Gastrocnemius medialis (tissue), 4 donors: ENCODE measurements around the gene ENAH. TPM values are rescaled to one million over a fixed set of nuclear protein-coding genes. Genes with fewer than 3 reads are reported as not detected.
A peak's percentile ranks its signal among the peaks of the same experiment; 100 is the strongest.

ENCODE experiments used
- ATAC-seq, 2 donors: fragments of 150-250 bp; one replicate each; pipeline ENCODE4 v1.9.1; 2016
- DNase-seq, 2 donors: peaks; one replicate each; pipeline ENCODE4 v3.0.0-alpha.2; 2019
- H3K27ac ChIP-seq, 4 donors: fragments of 200-600 bp; sonication (generic); 1 replicate in 1 of 4; 2 replicates in 3 of 4; pipeline ENCODE4 v1.5.1; 2016 to 2018; ENCODE audit warnings: mild to moderate bottlenecking in 2 of 4, moderate library complexity in 1 of 4
- H3K27me3 ChIP-seq, 3 donors: fragments of 200-600 bp; sonication (generic) in 2 of 3; 1 replicate in 1 of 3; 2 replicates in 2 of 3; pipeline versions ENCODE4 v1.5.1 to v1.6.0; 2016 to 2019; ENCODE audit warnings: mild to moderate bottlenecking in 1 of 3, moderate library complexity in 1 of 3
- H3K36me3 ChIP-seq, 2 donors: fragments of 200-600 bp; sonication (generic) in 1 of 2; one replicate each; pipeline ENCODE4 v1.5.1; 2017 to 2018
- H3K4me1 ChIP-seq, 2 donors: fragments of 200-600 bp; sonication (generic) in 1 of 2; one replicate each; pipeline ENCODE4 v1.5.1; 2016 to 2017; ENCODE audit warnings: mild to moderate bottlenecking in 2 of 2
- H3K4me3 ChIP-seq, 4 donors: fragments of 200-600 bp; sonication (generic) in 3 of 4; 1 replicate in 1 of 4; 2 replicates in 3 of 4; pipeline ENCODE4 v1.5.1; 2016 to 2019; ENCODE audit warnings: mild to moderate bottlenecking in 2 of 4
- H3K9me3 ChIP-seq, 3 donors: fragments of 200-600 bp; sonication (generic) in 2 of 3; 1 replicate in 1 of 3; 2 replicates in 2 of 3; pipeline ENCODE4 v1.5.1; 2016 to 2019
- CTCF ChIP-seq, 5 experiments: fragments of 450-650 bp in 3 of 5; fragments of 200-600 bp in 2 of 5; sonication (generic) in 2 of 5; IDR thresholded peaks in 4 of 5; conservative IDR thresholded peaks in 1 of 5; 1 replicate in 4 of 5; 2 replicates in 1 of 5; pipeline ENCODE4 v1.5.1; 2016 to 2019; ENCODE audit warnings: antibody characterized with exemption in 5 of 5, mild to moderate bottlenecking in 3 of 5, moderate library complexity in 3 of 5
- POLR2A ChIP-seq, 2 donors: fragments of 450-650 bp; IDR thresholded peaks; one replicate each; pipeline ENCODE4 v1.6.1; 2017; ENCODE audit warnings: antibody characterized with exemption in 2 of 2, mild to moderate bottlenecking in 2 of 2, moderate library complexity in 2 of 2
- in situ Hi-C, 4 donors: fragments of 200-750 bp; cut with MboI; loops; one replicate each; pipeline versions ENCODE4 v1.15.0 to v1.8.0; 2017; ENCODE audit warnings: low sequenced_read_pairs in 4 of 4
- intact Hi-C: fragments of 100-400 bp; cut with DNase I; formaldehyde crosslinking; loops from one replicate; pipeline ENCODE4 v1.15.1; 2023; ENCODE audit warnings: low total_unique reads
- total RNA-seq, 4 donors: library from RNA; depleted of rRNA; stranded (reverse); fragments of >200 nt; gene quantifications; one replicate each; pipeline versions ENCODE4 v1.1.0 to v1.2.3, GENCODE V29; 2016

Gene ENAH
- total RNA-seq, 4 donors from 2014 or later, result 56.1 to 112 (median 62.2) TPM

GRCh38 chr1:225593414-225593813 is 59.5 kb downstream of the ENAH start:
- Histone ChIP-seq H3K36me3 (no peaks in the 10 kb centered on the region), H3K4me3 (no peak overlapping the region), H3K27ac (peak overlapping the region; percentile 5 to 61 (median 28)), H3K27me3 (no peaks in the 10 kb centered on the region), H3K4me1 (peaks cover 57 to 73% of the 10 kb centered on the region in 2 donors), H3K9me3 (no peaks in the 10 kb centered on the region)
- ATAC-seq (peak; percentile 47 to 89), DNase-seq (no peak)
- TF ChIP-seq POLR2A (IDR thresholded peaks at IDR 0.05) (no peak), CTCF (IDR thresholded peaks at IDR 0.05 in 4 of 5, conservative IDR thresholded peaks at IDR 0.05 in 1 of 5) (no peak)
- in situ Hi-C loops (no loop called here), intact Hi-C loops (no loop called here)

GRCh38 chr1:225592362-225593025 is 60.4 kb downstream of the ENAH start:
- H3K27ac ChIP-seq, result peak overlapping the region; percentile 5 to 61 (median 28)
- no peaks in the 10 kb centered on the region for H3K9me3 ChIP-seq
- H3K4me1 ChIP-seq, result peaks cover 57 to 65% of the 10 kb centered on the region in 2 donors
- no peak overlapping the region for H3K4me3 ChIP-seq
- in situ Hi-C loops (no loop called here), intact Hi-C loops (no loop called here)
- H3K36me3 ChIP-seq, result no peaks in the 10 kb centered on the region
- TF ChIP-seq CTCF (IDR thresholded peaks at IDR 0.05 in 4 of 5, conservative IDR thresholded peaks at IDR 0.05 in 1 of 5) (no peak), POLR2A (IDR thresholded peaks at IDR 0.05) (no peak)
- no peaks in the 10 kb centered on the region for H3K27me3 ChIP-seq
- ATAC-seq (no peak), DNase-seq (no peak)

GRCh38 chr1:225587310-225587709 is 65.6 kb downstream of the ENAH start:
- Histone ChIP-seq H3K4me3 (no peak overlapping the region), H3K36me3 (no peaks in the 10 kb centered on the region), H3K4me1 (peaks cover 16 to 35% of the 10 kb centered on the region in 2 donors), H3K27ac (no peak overlapping the region), H3K27me3 (no peaks in the 10 kb centered on the region), H3K9me3 (no peaks in the 10 kb centered on the region)
- TF ChIP-seq CTCF (IDR thresholded peaks at IDR 0.05 in 4 of 5, conservative IDR thresholded peaks at IDR 0.05 in 1 of 5), result no peak
- TF ChIP-seq POLR2A (IDR thresholded peaks at IDR 0.05), result no peak
- DNase-seq (no peak), ATAC-seq (no peak)
- in situ Hi-C loops, result no loop called here
- intact Hi-C loops, result no loop called here

GRCh38 chr1:225581186-225581585 is 71.7 kb downstream of the ENAH start:
- no peaks in the 10 kb centered on the region for H3K27me3 ChIP-seq
- ATAC-seq, result no peak
- peak overlapping the region in 3 of 4 donors; percentile 14 to 48 (median 35) for H3K27ac ChIP-seq
- peaks cover 42% of the 10 kb centered on the region in 2 donors for H3K4me1 ChIP-seq
- no peaks in the 10 kb centered on the region for H3K9me3 ChIP-seq
- no peak overlapping the region for H3K4me3 ChIP-seq
- intact Hi-C loops, result no loop called here
- H3K36me3 ChIP-seq, result no peaks in the 10 kb centered on the region
- DNase-seq, result no peak
- no peak for TF ChIP-seq POLR2A (IDR thresholded peaks at IDR 0.05)
- TF ChIP-seq CTCF (IDR thresholded peaks at IDR 0.05 in 4 of 5, conservative IDR thresholded peaks at IDR 0.05 in 1 of 5), result no peak
- in situ Hi-C loops, result no loop called here
